ENCODE data around the gene GVQW3.
A peak's percentile ranks its signal among the peaks of the same experiment; 100 is the strongest.

GVQW3 gene

GRCh38 chr11:76419896-76420295 is 38.8 kb downstream of the GVQW3 start:
- Histone ChIP-seq H3K9ac (no peak overlapping the region), H4K20me1 (no peaks in the 10 kb centered on the region), H3K36me3 (no peaks in the 10 kb centered on the region), H3K4me1 (no peaks in the 10 kb centered on the region), H3K27ac (no peak overlapping the region), H3K4me3 (no peak overlapping the region), H3K4me2 (no peak overlapping the region), H3K27me3 (no peaks in the 10 kb centered on the region), H3K9me3 (replicated peaks in 1 of 11) (no peaks in the 10 kb centered on the region)
- TF ChIP-seq Cebpa-rat (IDR thresholded peaks at IDR 0.05), result no peak

- no peak overlapping the region for H3K27ac ChIP-seq
- no peak for TF ChIP-seq Cebpa-rat (IDR thresholded peaks at IDR 0.05)
- H3K4me3 ChIP-seq, result no peak overlapping the region
- H3K9ac ChIP-seq, result no peak overlapping the region
- no peak overlapping the region for H3K4me2 ChIP-seq
- no peaks in the 10 kb centered on the region for H3K4me1 ChIP-seq
- H3K36me3 ChIP-seq, result no peaks in the 10 kb centered on the region
- no peaks in the 10 kb centered on the region for H3K9me3 ChIP-seq (replicated peaks in 1 of 11)
- no peaks in the 10 kb centered on the region for H3K27me3 ChIP-seq
- H4K20me1 ChIP-seq, result no peaks in the 10 kb centered on the region
Measured at GRCh38 chr11:76424379-76424778, 43.3 kb downstream of the GVQW3 start.

GRCh38 chr11:76424891-76425290 is 43.8 kb downstream of the GVQW3 start:
- H4K20me1 ChIP-seq, result no peaks in the 10 kb centered on the region
- no peak for TF ChIP-seq Cebpa-rat (IDR thresholded peaks at IDR 0.05)
- no peak overlapping the region for H3K9ac ChIP-seq
- H3K36me3 ChIP-seq, result no peaks in the 10 kb centered on the region
- H3K4me1 ChIP-seq, result no peaks in the 10 kb centered on the region
- H3K27me3 ChIP-seq, result no peaks in the 10 kb centered on the region
- H3K4me2 ChIP-seq, result no peak overlapping the region
- no peaks in the 10 kb centered on the region for H3K9me3 ChIP-seq (replicated peaks in 1 of 11)
- H3K4me3 ChIP-seq, result no peak overlapping the region
- H3K27ac ChIP-seq, result no peak overlapping the region

- no peak overlapping the region for H3K9ac ChIP-seq
- no peaks in the 10 kb centered on the region for H3K4me1 ChIP-seq
- H3K4me2 ChIP-seq, result no peak overlapping the region
- no peak for TF ChIP-seq Cebpa-rat (IDR thresholded peaks at IDR 0.05)
- no peaks in the 10 kb centered on the region for H3K27me3 ChIP-seq
- H3K36me3 ChIP-seq, result no peaks in the 10 kb centered on the region
- no peak overlapping the region for H3K27ac ChIP-seq
- no peaks in the 10 kb centered on the region for H3K9me3 ChIP-seq (replicated peaks in 1 of 11)
- no peak overlapping the region for H3K4me3 ChIP-seq
- no peaks in the 10 kb centered on the region for H4K20me1 ChIP-seq
Measured at GRCh38 chr11:76426660-76427059, 45.5 kb downstream of the GVQW3 start.

- Histone ChIP-seq H4K20me1 (no peaks in the 10 kb centered on the region), H3K36me3 (peaks cover 0 to 11% (median 0%) of the 10 kb centered on the region in 11 experiments; a peak in 4 of 22 replicates), H3K4me1 (no peaks in the 10 kb centered on the region), H3K4me2 (no peak overlapping the region), H3K4me3 (no peak overlapping the region), H3K9me3 (replicated peaks in 1 of 11) (no peaks in the 10 kb centered on the region), H3K9ac (no peak overlapping the region), H3K27me3 (no peaks in the 10 kb centered on the region), H3K27ac (no peak overlapping the region)
- no peak for TF ChIP-seq Cebpa-rat (IDR thresholded peaks at IDR 0.05)
Measured at GRCh38 chr11:76436020-76436419, 54.9 kb downstream of the GVQW3 start.

- H3K4me1 ChIP-seq, result peaks cover 16 to 29% (median 25%) of the 10 kb centered on the region in 10 experiments
- TF ChIP-seq Cebpa-rat (IDR thresholded peaks at IDR 0.05), result no peak
- peak overlapping the region; percentile 86 to 100 (median 97) for H3K4me3 ChIP-seq
- peaks cover 18 to 46% (median 25%) of the 10 kb centered on the region in 11 experiments; a peak in 20 of 22 replicates for H3K36me3 ChIP-seq
- no peaks in the 10 kb centered on the region for H3K9me3 ChIP-seq (replicated peaks in 1 of 11)
- H3K4me2 ChIP-seq, result peak overlapping the region; percentile 77 to 95 (median 88)
- H3K27me3 ChIP-seq, result no peaks in the 10 kb centered on the region
- peak overlapping the region; percentile 89 to 97 (median 94) for H3K9ac ChIP-seq
- H4K20me1 ChIP-seq, result peaks cover 0 to 19% (median 10%) of the 10 kb centered on the region in 11 experiments; a peak in 10 of 22 replicates
- H3K27ac ChIP-seq, result peak overlapping the region; percentile 82 to 97 (median 94)
Measured at GRCh38 chr11:76443268-76443980, 62.3 kb downstream of the GVQW3 start.

- Histone ChIP-seq H3K9me3 (replicated peaks in 1 of 11) (no peaks in the 10 kb centered on the region), H3K4me1 (peaks cover 16 to 29% (median 25%) of the 10 kb centered on the region in 10 experiments), H3K36me3 (peaks cover 20 to 52% (median 31%) of the 10 kb centered on the region in 11 experiments; a peak in 21 of 22 replicates), H4K20me1 (peaks cover 0 to 19% (median 10%) of the 10 kb centered on the region in 11 experiments; a peak in 10 of 22 replicates), H3K27ac (peak overlapping the region; percentile 82 to 97 (median 94)), H3K4me3 (peak overlapping the region; percentile 86 to 100 (median 97)), H3K27me3 (no peaks in the 10 kb centered on the region), H3K9ac (peak overlapping the region; percentile 89 to 97 (median 94)), H3K4me2 (peak overlapping the region; percentile 77 to 95 (median 88))
- TF ChIP-seq Cebpa-rat (IDR thresholded peaks at IDR 0.05), result no peak
Measured at GRCh38 chr11:76444065-76444383, 62.9 kb downstream of the GVQW3 start.

- Histone ChIP-seq H3K4me2 (peak within 1 kb of the TSS; percentile 79 to 96 (median 90)), H4K20me1 (peaks cover 0 to 19% (median 10%) of the 10 kb centered on the region in 11 experiments; a peak in 10 of 22 replicates), H3K4me1 (peaks cover 16 to 29% (median 25%) of the 10 kb centered on the region in 10 experiments), H3K27me3 (no peaks in the 10 kb centered on the region), H3K36me3 (peaks cover 25 to 57% (median 36%) of the 10 kb centered on the region in 11 experiments; a peak in 21 of 22 replicates), H3K4me3 (peak within 1 kb of the TSS; percentile 86 to 100 (median 97)), H3K9ac (peak within 1 kb of the TSS; percentile 89 to 97 (median 94)), H3K9me3 (replicated peaks in 1 of 11) (no peaks in the 10 kb centered on the region), H3K27ac (peak within 1 kb of the TSS; percentile 82 to 97 (median 94))
- no peak for TF ChIP-seq Cebpa-rat (IDR thresholded peaks at IDR 0.05)
Measured at GRCh38 chr11:76444384-76445120, 63.4 kb downstream of the GVQW3 start, which contains the start of gene EMSY. TSS of gene EMSY (plus strand) at chr11:76445018. CDS start at chr11:76446939, 1,921 bp downstream.
